T-helper 1 cell (primary cell): ENCODE results near the gene CEP63.
A peak's percentile ranks its signal among the peaks of the same experiment; 100 is the strongest.
"Not testable (repeated sequence)": the region's sequence is repeated elsewhere in the genome, so short reads cannot be mapped to it uniquely, and the experiment has no call there.

ENCODE experiments used
- DNase-seq, 5 donors: peaks; one replicate each; pipeline ENCODE4 v3.0.0-alpha.2; 2012 to 2020

CEP63 gene

DNA sequence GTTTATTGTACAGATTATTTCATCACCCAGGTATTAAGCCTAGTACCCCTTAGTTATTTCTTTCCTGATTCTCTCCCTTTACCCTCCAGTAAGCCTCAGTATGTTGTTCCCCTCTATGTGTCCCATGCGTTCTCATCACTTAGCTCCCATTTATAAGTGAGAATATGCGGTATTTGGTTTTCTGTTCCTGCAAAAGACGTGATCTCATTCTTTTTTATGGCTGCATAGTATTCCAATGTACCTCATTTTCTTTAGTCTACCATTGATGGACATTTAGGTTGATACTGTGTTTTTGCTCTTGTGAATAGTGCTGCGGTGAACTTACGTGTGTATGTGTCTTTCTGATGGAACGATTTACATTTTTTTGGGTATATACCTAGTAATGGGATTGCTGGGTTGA lies 36.7 kb downstream of the CEP63 start:
- DNase-seq = no peak

GRCh38 chr3:134525293-134525692 lies 39.4 kb downstream of the CEP63 start:
- no peak for DNase-seq

DNA sequence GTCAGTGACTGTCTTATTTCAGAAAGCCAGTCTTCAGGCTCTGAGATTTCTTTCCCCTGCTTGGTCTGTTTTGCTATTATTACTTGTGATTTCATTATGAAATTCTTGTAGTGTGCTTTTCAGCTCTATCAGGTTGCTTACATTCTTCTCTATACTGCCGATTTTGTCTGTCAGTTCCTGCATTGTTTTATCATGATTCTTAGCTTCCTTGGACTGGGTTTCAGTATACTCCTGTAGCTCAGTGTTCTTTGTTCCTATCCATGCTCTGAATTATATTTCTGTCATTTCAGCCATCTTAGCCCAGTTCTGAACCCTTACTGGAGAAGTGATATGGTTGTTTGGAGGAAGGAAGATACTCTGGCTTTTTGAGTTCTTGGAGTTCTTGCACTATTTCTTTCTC lies 40.5 kb downstream of the CEP63 start:
- DNase-seq = no peak

DNA sequence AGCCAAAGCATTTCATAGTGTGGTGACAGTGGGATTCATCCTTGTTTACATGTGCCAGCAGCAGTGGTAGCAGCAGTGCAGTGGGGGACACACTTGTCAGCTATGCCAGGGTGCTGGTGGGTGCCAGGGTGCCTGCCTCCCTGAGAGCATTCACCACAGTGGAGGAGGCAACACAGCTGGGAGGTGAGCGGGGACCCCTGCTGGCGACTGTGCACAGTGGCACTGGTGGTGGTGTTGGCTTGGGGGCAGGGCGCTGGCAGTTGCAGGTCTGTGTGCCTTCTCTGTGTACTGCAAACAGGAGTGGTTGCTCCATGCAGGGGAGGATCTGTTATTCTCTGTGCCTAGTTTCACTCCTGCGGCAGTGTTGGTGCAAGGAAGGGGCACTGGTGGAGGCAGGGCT lies 41.2 kb downstream of the CEP63 start:
- DNase-seq = no peak

DNA sequence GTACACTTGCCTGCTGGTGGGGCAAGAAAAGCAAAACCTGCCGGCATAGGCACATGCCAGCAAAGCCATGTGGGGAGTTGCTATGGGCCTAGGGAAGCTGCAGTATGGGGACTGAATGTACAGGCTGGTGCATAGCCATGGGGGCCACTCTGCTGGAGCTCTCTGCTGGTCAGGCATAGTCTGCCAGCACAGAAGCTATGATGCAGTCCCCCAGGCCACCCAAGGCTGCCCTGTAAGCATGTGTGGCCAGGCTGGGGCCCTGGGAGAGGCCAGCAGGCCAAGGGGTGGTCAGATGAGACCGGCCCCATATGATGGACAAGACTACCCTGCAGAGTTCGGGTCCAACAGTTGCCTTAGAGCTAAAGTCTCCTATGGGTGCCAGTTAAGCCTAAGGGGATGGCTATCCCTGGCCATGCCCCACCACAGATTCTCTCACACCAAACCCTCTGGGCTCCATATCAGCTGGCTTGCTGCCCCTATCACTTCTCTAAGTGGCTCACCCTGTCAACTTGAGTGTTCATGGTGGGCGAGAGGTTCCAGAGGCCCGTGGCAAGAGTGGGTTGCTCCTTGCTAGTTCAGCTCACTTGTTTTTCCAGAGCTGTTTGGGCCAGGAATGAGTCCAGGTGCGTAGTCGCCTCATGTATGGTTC lies 41.8 kb downstream of the CEP63 start:
- DNase-seq = no peak

DNA sequence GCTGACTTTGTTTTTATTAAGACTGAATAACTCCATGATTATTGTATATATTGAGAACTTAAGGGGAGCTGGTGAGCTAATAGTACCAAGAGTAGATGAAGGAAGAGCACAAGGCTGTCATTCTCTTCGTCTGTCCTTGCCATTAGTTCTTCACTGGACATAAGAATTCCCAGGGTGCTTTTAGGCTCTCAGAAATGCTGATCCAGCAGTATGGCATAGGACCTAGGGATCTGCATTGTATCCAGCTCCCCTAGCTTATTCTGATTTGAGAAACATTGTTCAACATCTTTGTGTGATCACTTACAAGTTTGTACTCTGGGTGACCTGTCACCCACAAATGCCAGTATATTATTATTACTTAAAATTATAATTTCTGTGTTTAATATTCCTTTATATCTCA lies 47.6 kb downstream of the CEP63 start:
- no peak for DNase-seq

DNA sequence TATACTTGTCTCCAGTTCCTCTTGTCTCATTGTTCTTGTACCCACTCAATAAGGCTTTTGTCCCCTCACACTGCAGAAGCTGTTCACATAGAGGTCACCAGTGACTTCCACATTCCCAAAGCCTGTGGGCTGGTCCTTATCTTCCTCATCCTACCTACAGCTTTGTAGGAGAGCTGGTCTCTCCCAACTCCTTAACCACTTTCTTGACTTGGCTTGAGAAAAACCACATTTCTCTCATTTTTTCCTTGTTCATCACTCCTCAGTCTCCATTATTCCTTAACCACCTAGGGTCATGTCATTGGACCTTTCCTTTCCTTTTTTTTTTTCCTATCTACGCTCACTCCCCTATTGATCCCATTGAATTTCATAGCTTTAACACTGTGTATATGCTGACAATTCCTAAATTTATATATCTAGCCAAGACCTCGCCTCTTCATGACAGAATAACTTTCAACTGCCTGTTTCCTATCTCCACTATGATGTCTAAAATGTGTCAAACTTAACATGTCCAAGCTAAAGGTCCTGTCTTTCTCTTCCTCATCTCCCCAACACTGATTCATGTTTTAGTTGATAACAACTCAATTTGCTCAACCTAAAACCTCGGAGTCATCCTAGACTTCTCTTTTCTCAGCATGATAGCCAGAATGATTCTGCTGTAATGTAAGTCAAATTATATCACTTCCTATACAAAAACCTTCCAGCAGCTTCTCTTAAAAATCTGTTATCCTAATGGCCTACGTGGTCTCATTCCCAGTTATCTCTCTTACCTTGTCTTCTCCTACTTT lies 49.5 kb downstream of the CEP63 start:
- no peak for DNase-seq

GRCh38 chr3:134536781-134537180 lies 50.9 kb downstream of the CEP63 start:
- no peak for DNase-seq

- DNase-seq = peak in 1 of 5 donors; percentile 33
Observed at GRCh38 chr3:134542287-134542958, 56.6 kb downstream of the CEP63 start.

DNA sequence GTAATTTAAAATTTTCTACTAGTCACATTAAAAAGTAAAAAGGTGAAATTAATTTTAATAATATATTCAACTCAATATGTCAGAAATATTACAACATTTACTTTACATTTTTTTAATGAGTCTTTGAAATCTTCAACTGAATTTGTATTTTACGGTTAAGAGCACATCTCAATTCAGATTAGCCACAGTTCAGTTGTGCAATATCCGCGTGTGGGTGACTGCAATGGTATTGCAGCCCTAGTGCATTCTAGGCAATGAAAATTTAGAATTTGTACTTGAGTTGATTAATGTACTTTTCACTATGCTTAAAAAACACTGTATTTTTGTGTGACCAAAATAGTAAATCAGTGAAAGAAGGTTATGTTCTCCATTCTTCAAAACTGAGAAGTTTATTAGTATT lies 57.3 kb downstream of the CEP63 start:
- no peak for DNase-seq

GRCh38 chr3:134544316-134544715 lies 58.5 kb downstream of the CEP63 start:
- DNase-seq = peak in 1 of 5 donors; percentile 61

- not testable (repeated sequence) for DNase-seq
Observed at GRCh38 chr3:134544783-134545182, 58.9 kb downstream of the CEP63 start.

DNA sequence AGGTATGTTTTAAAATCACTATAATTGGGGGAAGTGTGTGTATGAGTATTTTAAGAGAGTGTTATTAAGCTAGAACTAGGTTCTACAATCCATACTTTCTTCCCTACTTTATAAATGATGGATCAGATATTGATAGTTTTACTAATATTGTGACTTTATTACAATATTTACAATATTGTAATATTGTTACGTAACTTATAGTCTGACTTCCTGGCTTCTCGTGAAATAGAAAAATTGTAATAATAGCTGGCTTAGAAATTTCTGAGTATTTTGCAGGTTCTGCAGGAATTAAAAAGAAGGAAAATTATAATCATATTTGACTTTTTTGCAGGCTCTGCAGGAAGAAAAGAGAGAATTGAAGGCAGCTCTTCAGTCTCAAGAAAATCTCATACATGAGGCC lies 60.0 kb downstream of the CEP63 start:
- DNase-seq = no peak

DNA sequence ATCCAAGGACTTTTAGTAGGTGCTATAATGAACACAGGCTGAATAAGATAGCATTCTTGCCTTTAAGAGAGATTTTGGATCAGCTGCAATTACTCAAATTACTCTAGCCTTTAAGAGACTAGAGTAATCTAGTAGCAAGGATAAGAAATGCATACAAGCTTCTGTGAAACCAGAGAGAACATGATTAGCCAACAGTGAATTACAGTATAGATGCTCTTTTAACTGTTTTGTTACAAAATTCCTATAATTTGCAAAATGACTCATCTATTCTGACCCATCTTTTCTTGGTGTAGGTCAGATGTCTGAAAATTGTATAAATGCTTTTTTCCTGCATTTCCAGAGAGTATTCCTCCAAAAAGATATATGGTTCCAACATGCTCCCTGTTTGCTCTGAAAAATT lies 66.9 kb downstream of the CEP63 start:
- no peak for DNase-seq

- DNase-seq = no peak
Observed at GRCh38 chr3:134559591-134559990, 73.7 kb downstream of the CEP63 start.

DNA sequence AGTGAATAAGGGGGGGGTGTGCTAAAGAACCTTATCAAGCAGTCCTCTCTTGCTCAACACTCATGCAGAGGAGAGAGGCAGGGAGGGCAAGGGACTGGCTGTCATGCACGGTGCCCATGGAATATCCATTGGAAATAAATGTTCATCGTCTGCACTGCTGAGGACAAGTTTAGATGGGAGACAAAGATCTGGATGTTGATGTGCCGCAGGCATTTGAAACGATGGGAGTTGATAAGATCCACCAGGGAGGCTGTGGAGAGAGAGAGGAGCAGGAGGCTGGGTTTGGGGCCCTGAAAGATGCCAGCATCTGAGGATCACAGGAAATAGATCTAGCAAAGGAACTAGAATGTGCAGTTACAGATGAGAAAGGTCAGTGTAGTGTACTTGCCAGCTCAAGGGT lies 76.2 kb downstream of the CEP63 start:
- no peak for DNase-seq

DNA sequence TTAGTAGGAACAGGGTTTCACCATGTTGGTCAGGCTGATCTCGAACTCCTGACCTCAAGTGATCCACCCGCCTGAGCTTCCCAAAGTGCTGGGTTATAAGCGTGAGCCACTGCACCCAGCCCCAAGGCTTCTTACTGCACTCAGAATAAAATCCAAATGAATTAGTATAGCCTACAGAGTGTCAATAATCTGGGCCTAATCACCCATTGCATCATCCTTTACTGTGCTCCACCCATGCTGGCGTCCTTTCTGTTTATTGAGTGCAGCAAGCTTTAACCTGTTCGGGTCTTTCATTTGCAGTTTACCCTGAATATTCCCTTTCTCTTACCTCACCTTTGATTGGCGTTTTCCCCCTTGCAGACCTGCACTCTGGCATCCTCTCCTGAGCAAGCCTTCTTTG lies 77.7 kb downstream of the CEP63 start:
- DNase-seq = no peak

- DNase-seq = no peak
Observed at GRCh38 chr3:134564991-134565390, 79.1 kb downstream of the CEP63 start.

GRCh38 chr3:134567605-134568004 lies 81.7 kb downstream of the CEP63 start:
- no peak for DNase-seq

GRCh38 chr3:134568790-134569189 lies 82.9 kb downstream of the CEP63 start:
- DNase-seq = no peak

- DNase-seq = not testable (repeated sequence)
Observed at GRCh38 chr3:134569899-134570298, 84.0 kb downstream of the CEP63 start.

- DNase-seq = no peak
Observed at GRCh38 chr3:134576426-134576825, 90.6 kb downstream of the CEP63 start.

- no peak for DNase-seq
Observed at GRCh38 chr3:134576831-134577230, 91.0 kb downstream of the CEP63 start.

DNA sequence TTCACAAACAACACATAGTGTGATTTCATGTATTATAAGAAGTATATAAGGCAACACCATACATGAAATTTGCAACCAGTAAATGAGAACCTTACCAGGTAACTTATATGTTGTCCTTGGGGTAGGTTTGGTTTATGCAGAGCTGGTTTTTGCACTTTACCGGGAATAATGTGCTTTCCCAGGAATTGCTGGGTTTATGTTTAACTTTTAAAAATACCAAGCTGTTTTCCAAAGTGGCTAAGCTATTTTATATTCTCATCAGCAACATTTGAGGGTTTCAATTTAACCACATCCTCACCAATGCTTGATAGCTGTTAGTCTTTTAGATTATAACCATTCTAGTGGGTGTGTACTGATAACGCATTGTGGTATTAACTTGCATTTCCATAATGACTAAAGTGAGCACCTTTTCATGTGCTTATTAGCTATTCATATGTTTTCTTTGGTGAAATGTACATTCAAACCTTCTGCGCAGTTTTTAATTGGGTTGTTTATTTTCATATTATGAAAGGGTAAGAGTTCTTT lies 93.3 kb downstream of the CEP63 start:
- DNase-seq = no peak
